ELF-1 (cell line): ENCODE results near the gene HEMGN.
"Not testable (repeated sequence)": the region's sequence is repeated elsewhere in the genome, so short reads cannot be mapped to it uniquely, and the experiment has no call there.

ENCODE experiments used
- DNase-seq: peaks from one replicate; pipeline ENCODE4 v3.0.0-alpha.2; 2016; ENCODE audit warnings: low read depth, low spot score

Gene HEMGN

DNA sequence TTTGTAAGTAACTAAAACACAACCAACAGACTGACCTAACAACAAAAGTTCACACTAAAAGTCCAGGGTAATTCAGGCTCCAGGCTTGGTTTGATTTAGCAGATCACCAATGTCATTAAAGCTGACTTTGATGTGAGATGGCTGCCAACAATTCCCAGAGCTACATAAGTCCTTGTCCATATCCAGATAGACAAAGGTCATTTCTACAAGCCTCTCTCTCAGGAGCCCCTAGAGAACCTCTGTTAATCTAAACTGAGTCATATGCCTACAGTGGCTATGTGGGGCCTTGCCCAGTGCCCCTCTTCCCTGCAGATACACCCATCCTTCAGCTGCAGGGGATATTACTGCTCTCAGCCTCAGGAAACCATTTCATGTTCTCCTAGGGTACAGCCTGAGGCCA, 26.9 kb upstream of the HEMGN start:
- DNase-seq: no peak

DNA sequence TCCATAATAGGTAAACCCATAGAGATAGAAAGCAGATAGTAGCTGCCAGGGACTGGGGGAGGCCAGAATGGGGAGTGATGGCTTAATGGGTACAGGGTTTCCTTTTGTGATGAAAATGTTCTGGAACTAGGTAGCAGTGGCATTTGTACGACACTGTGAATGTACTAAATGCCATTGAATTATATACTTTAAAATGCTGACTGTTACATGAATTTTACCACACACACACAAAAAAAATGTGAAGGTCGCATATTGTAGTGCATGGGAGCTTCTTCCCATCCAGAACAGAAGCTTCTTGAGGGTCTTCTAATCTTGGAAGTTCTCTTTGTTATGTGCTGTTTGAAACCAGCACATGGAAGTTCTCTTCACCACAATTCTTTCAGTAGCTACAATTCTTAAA, 25.3 kb upstream of the HEMGN start:
- no peak for DNase-seq

DNA sequence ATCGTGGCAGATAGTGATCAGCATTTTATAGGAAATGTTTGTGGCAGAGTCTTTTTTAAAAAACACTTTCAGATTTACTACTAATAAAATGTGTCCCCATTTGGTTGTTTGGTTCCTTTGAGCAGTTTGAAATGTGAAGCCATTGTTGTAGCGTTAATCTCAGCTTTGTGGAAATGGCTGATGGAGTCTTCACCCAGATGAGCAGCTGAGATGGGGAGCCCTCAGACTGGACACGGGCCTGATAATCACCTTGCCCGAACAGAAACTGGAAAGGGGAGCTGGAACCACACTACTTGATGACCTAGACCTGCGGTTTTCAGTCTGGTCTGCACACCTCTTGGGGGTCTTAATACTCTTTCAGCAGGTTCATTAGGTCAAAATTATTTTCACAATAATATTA, 24.6 kb upstream of the HEMGN start:
- DNase-seq: no peak

DNA sequence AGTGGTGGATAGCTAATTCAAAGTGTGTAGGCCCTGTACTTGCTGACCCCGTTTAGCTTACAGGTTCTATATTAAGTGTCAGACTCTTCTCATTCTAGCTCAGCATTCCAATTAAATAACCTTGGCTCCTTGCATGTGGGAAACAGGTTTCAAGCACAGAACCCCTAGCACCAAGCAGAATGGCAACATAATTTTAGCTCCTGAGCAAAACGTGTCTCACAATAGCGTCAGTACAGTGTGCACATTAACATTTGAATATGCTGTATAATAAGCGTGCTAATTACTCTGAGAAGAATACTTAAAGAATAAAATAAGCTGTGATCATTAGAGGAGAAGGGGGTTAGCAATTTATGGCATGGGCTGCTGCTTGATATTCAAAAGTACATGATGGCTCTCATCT, 24.2 kb upstream of the HEMGN start:
- no peak for DNase-seq

DNA sequence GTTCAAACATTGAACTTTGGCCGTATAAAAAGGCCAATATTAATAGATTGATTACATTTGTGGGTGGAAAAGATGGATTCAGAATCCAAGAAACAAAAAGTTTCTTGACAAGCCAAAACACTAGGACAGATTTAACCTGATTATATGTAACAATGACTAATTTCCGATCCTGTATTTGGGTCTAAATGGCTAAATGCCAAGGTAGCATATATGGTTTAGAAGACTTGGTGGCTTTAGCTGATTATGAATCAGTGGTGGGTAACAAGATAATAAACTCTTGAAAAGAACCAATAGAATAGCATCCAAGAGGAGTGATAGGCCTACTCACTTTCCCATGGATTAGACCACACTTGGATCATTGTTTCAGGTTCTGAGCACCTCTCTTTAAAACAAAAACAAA, 23.4 kb upstream of the HEMGN start:
- no peak for DNase-seq

DNA sequence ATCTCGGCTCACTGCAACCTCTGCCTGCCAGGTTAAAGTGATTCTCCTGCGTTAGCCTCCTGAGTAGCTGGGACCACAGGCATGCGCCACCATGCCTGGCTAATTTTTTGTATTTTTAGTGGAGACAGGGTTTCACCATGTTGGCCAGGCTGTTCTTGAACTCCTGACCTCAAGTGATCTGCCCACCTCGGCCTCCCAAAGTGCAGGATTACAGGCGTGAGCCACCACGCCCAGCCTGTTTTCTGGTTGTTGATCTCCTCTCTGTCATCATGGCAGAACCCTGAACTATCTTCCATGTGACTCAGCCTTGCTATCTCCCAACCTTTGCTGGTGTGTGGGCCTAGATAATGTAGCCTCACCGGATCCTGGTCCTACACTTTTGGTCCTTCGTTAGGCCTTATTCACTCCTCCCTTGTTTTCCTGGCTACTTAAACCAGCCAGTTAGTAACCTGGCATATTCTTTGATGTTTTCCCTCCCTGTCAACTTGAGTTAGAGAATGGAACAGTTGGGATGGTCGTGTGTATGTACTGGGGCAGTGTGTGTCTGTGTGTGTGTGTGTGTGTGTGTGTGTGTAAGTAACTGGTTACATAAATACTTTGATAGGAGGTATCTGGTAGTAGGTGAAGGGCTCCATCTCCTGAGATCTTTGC, 22.8 kb upstream of the HEMGN start:
- not testable (repeated sequence) for DNase-seq

DNA sequence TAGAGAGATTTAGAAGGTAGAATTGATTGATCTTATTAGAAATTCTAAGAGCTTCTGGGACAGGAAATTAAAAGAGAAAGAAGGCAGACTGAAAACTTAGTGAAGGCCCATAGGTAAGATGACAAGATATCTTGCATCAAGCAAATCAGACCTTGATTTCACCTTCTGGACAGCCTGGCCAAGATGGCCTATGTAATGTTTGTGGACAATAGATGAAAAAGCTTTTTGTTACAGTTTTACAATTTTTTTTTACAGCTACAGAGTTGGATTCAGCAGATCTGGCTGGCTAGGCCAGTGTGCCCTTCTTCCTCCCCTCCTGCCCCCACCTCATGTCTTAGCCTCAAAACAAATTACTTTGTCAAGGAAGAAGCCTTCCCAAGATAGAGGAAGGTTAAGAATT, 21.6 kb upstream of the HEMGN start:
- DNase-seq: no peak

DNA sequence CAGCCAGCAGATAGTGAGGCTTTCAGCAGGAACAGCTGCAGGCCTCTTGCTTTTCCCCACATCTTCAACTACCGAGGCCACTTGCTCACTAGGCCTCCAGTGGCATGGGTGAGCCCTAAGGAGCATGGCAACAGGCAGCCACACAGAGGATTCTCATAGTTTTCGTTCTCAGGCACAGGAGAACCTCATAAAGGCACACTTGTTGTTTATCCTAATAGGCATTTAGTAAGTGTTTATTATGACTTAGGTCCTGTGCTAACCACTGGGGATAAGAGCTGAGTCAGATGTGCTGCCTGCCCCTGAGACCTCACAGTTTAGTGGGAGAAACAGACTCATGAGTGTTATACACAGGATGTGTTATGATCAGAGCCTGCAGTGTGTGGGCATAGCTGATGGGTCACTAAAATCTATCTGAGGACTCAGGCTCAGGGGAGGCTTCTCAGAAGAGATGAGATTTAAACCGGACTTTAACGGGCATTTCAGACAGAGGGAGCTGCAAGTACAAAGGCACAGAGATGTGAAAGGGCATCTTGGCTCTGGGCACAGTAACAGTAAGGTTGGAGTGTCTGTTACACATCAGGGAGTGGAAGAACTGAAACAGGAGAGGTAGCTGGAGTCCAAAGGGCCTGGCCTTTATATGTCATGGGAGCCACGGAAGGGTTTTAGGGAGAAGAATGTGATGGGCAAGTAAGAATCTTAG, 21.0 kb upstream of the HEMGN start:
- DNase-seq: no peak

DNA sequence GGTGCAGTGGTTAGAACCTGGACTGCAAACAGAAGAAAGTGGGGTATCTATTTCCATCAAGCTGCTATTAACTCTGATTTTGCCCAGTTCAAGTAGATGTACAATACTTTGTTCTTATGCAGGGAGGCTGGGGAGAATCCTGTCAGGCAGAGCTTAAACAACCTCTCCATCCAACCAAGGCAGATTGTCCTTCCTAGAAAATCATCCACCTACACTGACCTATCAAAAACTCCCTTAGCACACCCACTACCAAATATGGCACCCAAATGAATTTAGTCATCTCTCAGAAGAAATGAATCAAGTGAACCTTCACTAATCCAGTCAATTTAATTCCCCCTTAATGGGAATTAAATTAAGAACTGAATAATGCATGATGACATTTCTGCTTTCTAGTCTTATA, 18.4 kb upstream of the HEMGN start:
- DNase-seq: no peak

DNA sequence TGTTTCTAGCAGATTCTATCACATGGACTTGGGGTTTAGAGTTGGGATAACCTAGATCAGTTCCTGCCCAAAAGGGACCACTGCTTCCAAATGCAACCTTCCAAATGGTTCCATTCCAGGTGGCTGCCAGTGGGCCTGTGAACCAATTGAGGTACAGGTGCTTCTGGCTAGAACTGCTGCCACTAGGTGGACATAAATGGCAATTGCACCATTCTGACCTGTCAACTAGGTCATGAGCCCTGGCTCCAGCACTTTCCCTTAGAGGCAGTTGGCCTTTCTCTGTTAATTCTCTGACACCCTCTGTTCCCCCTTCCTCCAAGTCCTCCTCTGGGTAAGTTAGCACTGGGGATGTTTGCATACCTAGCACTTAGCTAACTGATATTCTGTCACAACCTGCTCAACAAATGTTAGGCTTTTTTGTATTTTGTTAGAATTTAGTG, 16.6 kb upstream of the HEMGN start:
- DNase-seq: peak; percentile 73

DNA sequence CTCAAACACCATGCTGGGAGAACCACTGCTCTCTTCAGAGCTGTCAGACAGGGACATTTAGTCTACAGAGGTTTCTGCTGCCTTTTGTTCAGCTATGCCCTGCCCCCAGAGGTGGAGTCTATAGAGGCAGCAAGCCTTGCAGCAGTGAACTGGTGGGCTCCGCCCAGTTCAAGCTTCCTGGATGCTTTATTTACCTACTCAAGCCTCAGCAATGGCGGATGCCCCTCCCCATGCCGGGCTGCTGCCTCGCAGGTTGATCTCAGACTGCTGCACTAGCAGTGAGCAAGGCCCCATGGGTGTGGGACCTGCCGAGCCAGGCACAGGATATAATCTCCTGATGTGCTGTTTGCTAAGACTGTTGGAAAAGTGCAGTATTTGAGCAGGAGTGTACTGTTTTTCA, 12.9 kb upstream of the HEMGN start:
- peak; percentile 13 for DNase-seq

DNA sequence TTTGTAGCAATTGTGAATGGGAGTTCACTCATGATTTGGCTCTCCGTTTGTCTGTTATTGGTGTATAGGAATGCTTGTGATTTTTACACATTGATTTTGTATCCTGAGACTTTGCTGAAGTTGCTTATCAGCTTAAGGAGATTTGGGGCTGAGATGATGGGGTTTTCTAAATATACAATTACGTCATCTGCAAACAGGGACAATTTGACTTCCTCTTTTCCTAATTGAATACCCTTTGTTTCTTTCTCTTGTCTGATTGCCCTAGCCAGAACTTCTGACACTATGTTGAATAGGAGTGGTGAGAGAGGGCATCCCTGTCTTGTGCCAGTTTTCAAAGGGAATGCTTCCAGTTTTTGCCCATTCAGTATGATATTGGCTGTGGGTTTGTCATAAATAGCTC, 9.1 kb upstream of the HEMGN start:
- not testable (repeated sequence) for DNase-seq

DNA sequence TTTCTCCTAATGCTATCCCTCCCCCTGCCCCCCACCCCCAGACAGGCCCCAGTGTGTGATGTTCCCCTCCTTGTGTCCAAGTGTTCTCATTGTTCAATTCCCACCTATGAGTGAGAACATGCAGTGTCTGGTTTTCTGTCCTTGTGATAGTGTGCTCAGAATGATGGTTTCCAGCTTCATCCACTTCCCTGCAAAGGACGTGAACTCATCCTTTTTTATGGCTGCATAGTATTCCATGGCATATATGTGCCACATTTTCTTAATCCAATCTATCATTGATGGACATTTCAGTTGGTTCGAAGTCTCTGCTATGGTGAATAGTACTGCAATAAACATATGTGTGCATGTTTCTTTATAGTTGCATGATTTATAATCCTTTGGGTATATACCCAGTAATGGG, 7.5 kb upstream of the HEMGN start:
- not testable (repeated sequence) for DNase-seq

DNA sequence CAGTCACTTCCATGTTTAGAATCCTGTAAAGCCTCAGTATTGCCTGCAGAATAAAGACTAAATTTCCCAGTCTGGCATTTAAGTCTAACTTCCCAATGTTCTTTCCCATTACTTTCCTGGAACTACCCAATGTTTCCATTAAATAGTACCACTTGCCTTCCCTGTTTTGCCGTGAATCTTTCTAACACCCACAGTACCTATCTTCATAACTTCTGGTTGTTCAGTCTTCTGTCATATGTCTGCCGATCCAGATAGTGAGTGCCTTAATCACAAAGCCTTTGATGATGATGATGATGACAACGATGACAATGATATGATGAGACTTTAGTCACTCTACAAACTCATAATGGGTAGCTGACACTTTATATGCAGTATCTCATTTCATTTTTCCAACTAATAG, 6.6 kb upstream of the HEMGN start:
- no peak for DNase-seq

DNA sequence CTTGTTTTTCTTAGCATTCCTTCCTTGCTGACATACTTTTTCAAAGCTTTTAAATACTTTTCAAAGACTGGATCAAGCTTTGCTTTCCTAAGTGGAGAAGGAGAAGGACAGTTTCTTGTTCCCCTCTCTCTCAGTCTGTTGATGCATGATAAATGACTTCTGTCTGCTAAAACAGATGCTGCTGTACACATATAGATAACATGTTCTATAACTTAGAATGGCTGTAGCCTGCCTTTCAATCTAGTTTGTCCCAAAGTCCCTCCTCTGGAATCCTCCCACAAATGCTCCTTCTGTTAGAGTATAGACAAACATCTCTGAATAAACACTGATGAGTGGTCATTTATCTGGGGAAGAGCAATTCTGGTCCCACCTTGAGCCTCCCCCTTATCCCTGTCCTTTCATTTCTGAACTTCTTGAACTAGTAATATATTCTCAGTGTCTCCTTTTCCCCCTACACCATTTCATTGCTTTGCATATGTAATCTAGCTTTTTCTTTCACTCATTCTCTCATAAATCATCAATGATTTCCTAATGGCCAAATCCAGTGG, 5.4 kb upstream of the HEMGN start:
- DNase-seq: no peak

DNA sequence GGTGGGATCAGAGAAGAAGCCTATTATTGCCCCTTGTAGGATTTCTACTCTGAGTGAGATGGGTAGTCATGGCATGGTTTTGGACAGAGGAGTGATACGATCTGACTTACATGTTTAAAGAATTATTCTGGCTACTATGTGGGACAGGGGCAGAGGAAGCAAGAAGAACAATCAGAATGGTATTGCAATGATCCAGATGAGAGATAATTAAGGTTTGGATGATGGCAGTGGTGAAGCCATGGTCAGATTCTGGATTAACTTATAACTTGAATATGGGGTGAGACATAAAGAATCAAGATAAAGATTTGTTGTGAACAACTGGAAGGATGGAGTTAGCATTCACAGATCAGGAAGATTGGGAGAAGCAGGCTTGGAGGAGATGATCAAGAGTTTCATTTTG, 3.4 kb upstream of the HEMGN start:
- DNase-seq: no peak

DNA sequence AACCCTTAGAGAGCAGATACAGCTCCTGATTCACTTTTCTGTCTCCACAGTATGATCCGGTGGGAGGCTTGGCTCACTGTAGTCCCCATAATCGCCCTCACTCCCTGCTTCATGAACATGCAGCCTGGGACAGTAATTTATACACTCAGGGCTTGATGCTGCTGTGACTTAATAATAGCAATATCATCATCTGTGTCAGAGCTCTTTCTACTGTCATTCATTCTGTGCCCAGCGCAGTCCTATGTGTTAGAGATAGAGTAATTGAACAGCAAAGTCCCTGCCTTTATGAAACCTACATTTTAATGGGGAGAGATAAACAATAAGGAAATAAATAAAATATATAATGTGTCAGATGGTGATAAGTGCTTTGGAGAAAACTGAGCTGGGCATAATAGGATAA, 2.8 kb upstream of the HEMGN start:
- no peak for DNase-seq

DNA sequence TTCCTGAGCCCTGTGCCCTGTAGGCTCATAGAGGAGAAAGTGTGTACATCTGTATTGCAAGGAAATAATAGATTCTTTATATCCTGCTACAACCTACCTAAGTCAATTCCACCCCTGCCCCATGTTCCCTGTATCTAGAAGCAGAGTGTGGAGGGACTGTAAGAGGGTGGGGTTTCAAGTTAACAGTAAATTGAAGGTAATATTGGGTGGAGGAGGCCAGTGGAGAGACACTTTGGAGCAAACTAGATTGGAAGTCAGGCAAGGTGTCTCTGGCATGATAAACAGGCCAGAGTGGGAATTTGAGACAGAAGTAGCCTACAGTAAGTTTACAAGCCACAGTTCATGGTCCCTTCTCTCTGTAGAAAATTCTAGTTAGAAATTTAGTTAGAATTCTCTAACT, 2.3 kb upstream of the HEMGN start:
- no peak for DNase-seq

DNA sequence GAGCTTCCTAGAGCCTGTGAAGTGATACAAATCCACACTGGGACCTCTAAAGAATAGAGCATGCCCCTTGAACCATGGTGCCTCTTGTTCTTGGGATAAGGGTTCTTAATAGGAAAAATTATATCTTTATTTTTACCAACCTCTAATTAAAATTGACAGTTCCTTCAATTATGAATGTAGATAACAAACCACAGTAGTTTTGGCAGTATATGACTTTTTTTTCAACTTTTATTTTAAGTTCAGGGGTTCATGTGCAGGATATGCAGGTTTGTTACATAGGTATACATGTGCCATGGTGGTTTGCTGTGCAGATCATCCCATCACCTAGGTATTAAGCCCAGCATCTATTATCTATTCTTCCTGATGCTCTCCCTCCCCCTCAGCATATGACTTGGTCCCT, 974 bp downstream of the HEMGN start:
- no peak for DNase-seq

DNA sequence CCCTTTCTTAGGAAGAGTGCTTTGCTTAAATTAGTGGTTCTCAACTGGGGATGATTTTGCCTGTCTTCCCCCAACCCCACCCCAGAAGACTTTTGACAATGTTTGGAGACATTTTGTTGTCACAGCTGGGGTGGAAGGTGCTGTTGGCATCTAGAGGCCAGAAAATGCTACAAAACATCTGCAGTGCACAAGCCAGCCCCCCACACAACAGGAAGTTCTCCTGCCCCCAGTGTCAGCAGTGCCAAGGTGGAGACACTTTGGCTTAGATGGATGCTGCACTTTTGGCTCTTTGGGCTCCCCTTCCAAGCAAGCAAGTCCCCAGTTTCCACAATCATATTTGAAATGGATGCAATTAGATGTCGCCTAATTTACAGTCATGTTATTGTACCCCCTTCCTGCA, 2.7 kb downstream of the HEMGN start:
- no peak for DNase-seq

DNA sequence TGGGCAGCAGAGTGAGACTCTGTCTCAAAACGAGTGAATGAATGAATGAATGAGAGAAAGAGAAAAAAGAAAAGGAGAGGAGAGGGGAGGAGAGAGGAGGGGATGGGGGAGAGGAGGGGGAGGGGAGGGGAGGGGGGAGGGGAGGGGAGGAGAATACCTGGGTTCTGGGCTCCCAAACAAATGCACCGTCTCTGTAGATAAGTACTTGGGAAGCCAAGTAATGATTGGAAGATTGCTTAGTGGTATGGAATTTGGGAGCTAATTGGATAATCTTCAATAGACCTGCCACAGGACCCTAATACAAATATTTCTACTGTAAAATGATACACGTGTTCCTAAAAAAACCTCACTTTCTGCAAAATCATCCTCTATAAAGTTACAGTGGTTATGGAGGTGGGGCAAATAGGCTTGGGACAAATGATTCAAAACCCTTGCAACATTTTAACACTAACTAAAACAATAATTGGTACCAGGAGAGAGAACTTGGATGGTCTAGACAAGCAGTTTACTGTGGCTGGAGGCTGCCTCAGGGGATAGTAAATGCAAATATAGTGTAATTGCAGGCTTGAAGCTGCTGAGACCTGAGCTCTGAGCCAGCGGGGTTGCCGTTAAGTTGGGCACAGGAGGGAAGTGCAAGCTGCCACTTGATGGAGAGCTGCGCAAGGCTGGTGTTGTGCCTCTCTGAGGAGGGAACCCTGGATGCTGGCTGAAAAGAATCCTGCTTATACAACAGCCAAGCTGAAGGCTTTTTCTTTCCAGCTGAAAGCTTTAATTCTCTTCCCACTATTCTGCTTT, 3.5 kb downstream of the HEMGN start:
- DNase-seq: peak; percentile 56

DNA sequence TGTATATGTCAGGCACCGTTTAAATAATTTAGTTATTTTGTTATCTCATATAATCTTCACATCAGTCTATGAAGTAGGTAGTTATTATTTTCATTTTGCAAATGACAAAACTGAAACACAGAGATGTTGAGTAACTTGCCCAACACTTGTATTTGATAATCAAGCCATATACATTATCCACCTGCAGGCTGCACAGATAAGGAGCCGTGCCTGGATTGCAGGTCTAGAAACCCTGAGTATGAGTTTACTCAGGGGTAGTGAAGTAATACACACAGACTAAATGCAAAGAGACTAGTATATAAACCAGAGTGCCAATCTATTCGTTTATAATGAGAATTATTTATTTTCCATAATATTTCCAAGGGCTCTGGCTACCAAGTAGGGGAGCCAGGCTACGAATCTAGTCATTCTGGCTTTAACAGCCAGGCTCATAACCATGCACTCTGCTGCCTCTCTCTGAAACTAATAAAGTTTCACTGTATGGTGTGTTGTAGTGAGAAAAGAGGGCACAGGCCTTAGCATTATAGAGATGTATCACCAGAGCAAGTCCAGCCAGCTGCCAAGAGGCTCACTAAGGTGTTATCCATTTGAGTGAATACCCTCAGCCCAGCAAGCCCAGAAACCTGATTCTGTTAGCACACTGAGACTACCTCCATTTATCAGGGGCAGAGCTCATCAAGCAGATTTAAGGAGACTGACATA, 4.5 kb downstream of the HEMGN start:
- no peak for DNase-seq
